A549 (cell line): ENCODE data around the gene NR3C2. TPM values are rescaled to one million over a fixed set of nuclear protein-coding genes. Genes with fewer than 3 reads are reported as not detected.
A peak's percentile ranks its signal among the peaks of the same experiment; 100 is the strongest.

Experiments used
- ATAC-seq, 2 experiments: fragments of 200-7000 bp in 1 of 2; fragments of >200 bp in 1 of 2; cut with Nextera tagmentation in 1 of 2; cut with Tn5 transposase in 1 of 2; 3 replicates each; pipeline versions ENCODE4 v1.8.0 to v1.9.1; 2018 to 2020; ENCODE audit warnings: mild to moderate bottlenecking in 1 of 2, moderate library complexity in 1 of 2
- CTCF ChIA-PET: fragments of 300-600 bp; sonication (Branson Sonifier 250); formaldehyde crosslinking; extraction: SDS; loops from one replicate; lab custom pipeline; 2021; ENCODE audit warnings: antibody characterized with exemption, inconsistent platforms; lab: Yijun Ruan, JAX
- POLR2A ChIA-PET: fragments of 350-600 bp; formaldehyde crosslinking; extraction: SDS; loops from one replicate; lab custom pipeline; 2021; ENCODE audit warnings: antibody characterized with exemption, inconsistent platforms; lab: Yijun Ruan, JAX
- DNase-seq, 2 experiments: peaks; one replicate each; pipeline versions ENCODE4 v3.0.0 to v3.0.0-alpha.2; 2011 to 2016; ENCODE audit warnings: low read depth in 1 of 2, low spot score in 1 of 2
- FAIRE-seq: peaks from 2 replicates; lab custom pipeline; 2011; peaks lifted over from hg19 to GRCh38; lab: Jason Lieb, UNC
- H3K27ac ChIP-seq, 2 experiments: fragments of >200 bp; sonication (Bioruptor Twin); formaldehyde crosslinking; 3 replicates each; pipeline ENCODE4 v1.5.1; 2016 to 2017
- H3K4me1 ChIP-seq: fragments of >200 bp; sonication (Bioruptor Twin); formaldehyde crosslinking; 3 replicates; pipeline ENCODE4 v1.6.1; 2016
- H3K4me2 ChIP-seq: fragments of >200 bp; sonication (Bioruptor Twin); formaldehyde crosslinking; 3 replicates; pipeline ENCODE4 v1.6.1; 2016
- H3K4me3 ChIP-seq: fragments of >200 bp; sonication (Bioruptor Twin); formaldehyde crosslinking; 3 replicates; pipeline ENCODE4 v1.5.1; 2016
- H3K9me3 ChIP-seq: fragments of >200 bp; sonication (Bioruptor Twin); formaldehyde crosslinking; 3 replicates; pipeline ENCODE4 v1.6.1; 2016
- CBX8 ChIP-seq: fragments of 200-600 bp; sonication (generic); IDR thresholded peaks from 2 replicates; pipeline ENCODE4 v1.6.1; 2016
- CTCF ChIP-seq: fragments of >200 bp; sonication (Bioruptor Twin); formaldehyde crosslinking; IDR thresholded peaks from 3 replicates; pipeline ENCODE4 v1.5.1; 2016
- E2F6 ChIP-seq: IDR thresholded peaks from 2 replicates; pipeline ENCODE4 v1.6.1; 2012; ENCODE audit warnings: low read depth, borderline replicate concordance
- EHF ChIP-seq: fragments of 250-450 bp; sonication (Bioruptor Pico); IDR thresholded peaks from 2 replicates; pipeline ENCODE4 v1.5.0; 2020; ENCODE audit warnings: mild to moderate bottlenecking
- FOSL2 ChIP-seq, 2 experiments: fragments of 450-650 bp in 1 of 2; fragments of >200 bp in 1 of 2; sonication (Bioruptor Twin) in 1 of 2; formaldehyde crosslinking; IDR thresholded peaks; 2 replicates each; pipeline versions ENCODE4 v1.5.0 to v1.6.1; 2016 to 2020; ENCODE audit warnings: mild to moderate bottlenecking in 1 of 2, moderate library complexity in 1 of 2
- FOXS1 ChIP-seq: fragments of 250-450 bp; sonication (Bioruptor Pico); IDR thresholded peaks from 2 replicates; pipeline ENCODE4 v1.5.0; 2020; ENCODE audit warnings: mild to moderate bottlenecking, moderate library complexity
- GATA3 ChIP-seq: IDR thresholded peaks from 2 replicates; pipeline ENCODE4 v1.6.1; 2012; ENCODE audit warnings: borderline replicate concordance
- HEYL ChIP-seq: fragments of 250-450 bp; sonication (Bioruptor Pico); IDR thresholded peaks from 2 replicates; pipeline ENCODE4 v1.8.0; 2021; ENCODE audit warnings: mild to moderate bottlenecking, moderate library complexity
- HOXB13 ChIP-seq: fragments of 250-450 bp; sonication (Bioruptor Pico); IDR thresholded peaks from 2 replicates; pipeline ENCODE4 v1.5.0; 2020; ENCODE audit warnings: low read depth, mild to moderate bottlenecking, moderate library complexity
- JUNB ChIP-seq: fragments of >200 bp; sonication (Bioruptor Twin); formaldehyde crosslinking; IDR thresholded peaks from 2 replicates; pipeline ENCODE4 v1.6.1; 2016
- KDM5A ChIP-seq: fragments of 200-600 bp; sonication (generic); IDR thresholded peaks from 2 replicates; pipeline ENCODE4 v1.6.1; 2016; ENCODE audit warnings: antibody characterized with exemption, mild to moderate bottlenecking
- MAFK ChIP-seq: fragments of 450-650 bp; IDR thresholded peaks from 2 replicates; pipeline ENCODE4 v1.6.1; 2014; ENCODE audit not compliant: partially characterized antibody
- MYC ChIP-seq: IDR thresholded peaks from 2 replicates; pipeline ENCODE4 v1.6.1; 2012; ENCODE audit warnings: mild to moderate bottlenecking, inconsistent platforms, low read length, improper control_type of control experiment, borderline replicate concordance
- NFE2L2 ChIP-seq: fragments of 150-350 bp; conservative IDR thresholded peaks from 2 replicates; pipeline ENCODE4 v1.6.1; 2014; ENCODE audit warnings: low read length
- NR3C1 ChIP-seq: fragments of >200 bp; sonication (Bioruptor Twin); formaldehyde crosslinking; IDR thresholded peaks from 3 replicates; pipeline ENCODE4 v1.6.1; 2017
- PBX3 ChIP-seq: IDR thresholded peaks from 2 replicates; pipeline ENCODE4 v1.6.1; 2012
- PHF8 ChIP-seq: fragments of 200-600 bp; sonication (generic); IDR thresholded peaks from 2 replicates; pipeline ENCODE4 v1.6.1; 2016; ENCODE audit warnings: low read depth, mild to moderate bottlenecking, antibody characterized with exemption, moderate library complexity, borderline replicate concordance
- RARB ChIP-seq: fragments of 250-450 bp; sonication (Bioruptor Pico); IDR thresholded peaks from 2 replicates; pipeline ENCODE4 v1.8.0; 2021; ENCODE audit warnings: mild to moderate bottlenecking, moderate library complexity
- RCOR1 ChIP-seq: fragments of 150-350 bp; IDR thresholded peaks from 2 replicates; pipeline ENCODE4 v1.6.1; 2014; ENCODE audit warnings: antibody characterized with exemption, low read length, low read depth
- RFX5 ChIP-seq: fragments of 450-650 bp; IDR thresholded peaks from 2 replicates; pipeline ENCODE4 v1.7.1; 2014; ENCODE audit warnings: antibody characterized with exemption, mild to moderate bottlenecking, moderate library complexity
- RNF2 ChIP-seq: fragments of 200-600 bp; sonication (generic); IDR thresholded peaks from 2 replicates; pipeline ENCODE4 v1.6.1; 2016; ENCODE audit warnings: low read depth, mild to moderate bottlenecking, antibody characterized with exemption, moderate library complexity, borderline replicate concordance
- SREBF2 ChIP-seq: fragments of 450-650 bp; IDR thresholded peaks from 2 replicates; pipeline ENCODE4 v1.6.1; 2014; ENCODE audit warnings: mild to moderate bottlenecking, moderate library complexity
- TFCP2L1 ChIP-seq: fragments of 250-450 bp; sonication (Bioruptor Pico); IDR thresholded peaks from 2 replicates; pipeline ENCODE4 v1.5.0; 2021; ENCODE audit warnings: mild to moderate bottlenecking
- TP53 ChIP-seq: fragments of 250-450 bp; sonication (Bioruptor Pico); IDR thresholded peaks from 2 replicates; pipeline ENCODE4 v1.5.0; 2021; ENCODE audit warnings: mild to moderate bottlenecking, moderate library complexity
- ZFP36 ChIP-seq: fragments of 450-650 bp; IDR thresholded peaks from 2 replicates; pipeline ENCODE4 v1.6.1; 2014; ENCODE audit warnings: borderline replicate concordance; ENCODE audit not compliant: partially characterized antibody
- ZSCAN20 ChIP-seq: fragments of 250-450 bp; sonication (Bioruptor Pico); IDR thresholded peaks from 2 replicates; pipeline ENCODE4 v1.8.0; 2022; ENCODE audit warnings: mild to moderate bottlenecking, moderate library complexity
- WGBS: methylation state at CpG from one replicate; pipeline ENCODE4 v1.1.6; 2017; ENCODE audit errors: missing lambda C conversion rate; 5-methylcytosine and 5-hydroxymethylcytosine counted together
- polyA plus RNA-seq, 4 experiments: library from polyadenylated mRNA; depleted of rRNA in 3 of 4; stranded (reverse); fragments of >200 nt; fragmentation: RNase III in 1 of 4; extraction: RNeasy Plus Mini Kit Qiagen cat#74134 plus additional on column Dnase treatment in 1 of 4; gene quantifications; 2 replicates in 3 of 4; 3 replicates in 1 of 4; pipeline ENCODE4 v1.2.3, GENCODE V29; 2011 to 2017
- TF ChIP-seq, protein P1 (sequence below): fragments of 150-350 bp; IDR thresholded peaks from 2 replicates; pipeline ENCODE4 v1.6.1; 2014; ENCODE audit warnings: low read depth, mild to moderate bottlenecking, low read length
- TF ChIP-seq, protein P2 (sequence below): fragments of 250-450 bp; sonication (Bioruptor Pico); IDR thresholded peaks from 2 replicates; pipeline ENCODE4 v1.5.0; 2020; ENCODE audit warnings: low read depth, mild to moderate bottlenecking, moderate library complexity

The NR3C2 gene
- polyA plus RNA-seq, 2 of the 4 experiments (the other 2 are of a cell fraction), result 0.01 to 0.03 TPM

- CTCF ChIA-PET, result no interaction called here
- ATAC-seq (no peak), FAIRE-seq (no peak)
These were observed 1.5 kb upstream of the NR3C2 start for GRCh38 chr4:148443512-148444295.

GRCh38 chr4:148442832-148443511 is 758 bp upstream of the NR3C2 start:
- H3K4me3 ChIP-seq, result peak overlapping the region; percentile 64
- H3K4me1 ChIP-seq, result peaks cover 10% of the 10 kb centered on the region; the same call in 2 of the 3 replicates
- H3K4me2 ChIP-seq, result peak overlapping the region; percentile 98
- CTCF ChIA-PET, result no interaction called here
- POLR2A ChIA-PET, result no interaction called here
- FAIRE-seq (no peak), DNase-seq (no peak), ATAC-seq (peak; percentile 17 to 44; a peak in 5 of 6 replicates)
- TF ChIP-seq RNF2 (peak; percentile 72; the same call in 1 of the 2 replicates), RFX5 (no peak), GATA3 (no peak), PHF8 (0 out of 2 replicates have a peak, but pooled peaks have one; percentile 1), TP53 (CRISPR knock-in tag) (no peak), HEYL (no peak), KDM5A (no peak), RCOR1 (no peak), CTCF (no peak), PBX3 (no peak), EHF (CRISPR knock-in tag) (no peak), FOSL2 (IDR thresholded peaks at IDR 0.05) (no peak), FOSL2 (CRISPR knock-in tag; IDR thresholded peaks at IDR 0.05) (no peak)
- TF ChIP-seq, protein P1, sequence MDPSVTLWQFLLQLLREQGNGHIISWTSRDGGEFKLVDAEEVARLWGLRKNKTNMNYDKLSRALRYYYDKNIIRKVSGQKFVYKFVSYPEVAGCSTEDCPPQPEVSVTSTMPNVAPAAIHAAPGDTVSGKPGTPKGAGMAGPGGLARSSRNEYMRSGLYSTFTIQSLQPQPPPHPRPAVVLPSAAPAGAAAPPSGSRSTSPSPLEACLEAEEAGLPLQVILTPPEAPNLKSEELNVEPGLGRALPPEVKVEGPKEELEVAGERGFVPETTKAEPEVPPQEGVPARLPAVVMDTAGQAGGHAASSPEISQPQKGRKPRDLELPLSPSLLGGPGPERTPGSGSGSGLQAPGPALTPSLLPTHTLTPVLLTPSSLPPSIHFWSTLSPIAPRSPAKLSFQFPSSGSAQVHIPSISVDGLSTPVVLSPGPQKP, result no peak
- H3K9me3 ChIP-seq, result no peaks in the 10 kb centered on the region
- WGBS, result 0% methylated on average over 11 of the region's 27 CpGs
- peak overlapping the region; percentile 61 to 67; a peak in 5 of 6 replicates for H3K27ac ChIP-seq

More at GRCh38 chr4:148443512-148444295, 1.5 kb upstream of the NR3C2 start:
- H3K4me3 ChIP-seq, result peak overlapping the region; percentile 64
- DNase-seq, result no peak
- WGBS, result 2% methylated on average over 37 of the region's 64 CpGs
- POLR2A ChIA-PET, result no interaction called here
- peaks cover 10% of the 10 kb centered on the region; the same call in 2 of the 3 replicates for H3K4me1 ChIP-seq
- peak overlapping the region; percentile 98 for H3K4me2 ChIP-seq
- TF ChIP-seq RARB (CRISPR knock-in tag), result no peak
- no peak for TF ChIP-seq RFX5
- TF ChIP-seq HOXB13 (CRISPR knock-in tag), result no peak
- TF ChIP-seq TP53 (CRISPR knock-in tag), result no peak
- no peak for TF ChIP-seq JUNB
- TF ChIP-seq, protein P2, sequence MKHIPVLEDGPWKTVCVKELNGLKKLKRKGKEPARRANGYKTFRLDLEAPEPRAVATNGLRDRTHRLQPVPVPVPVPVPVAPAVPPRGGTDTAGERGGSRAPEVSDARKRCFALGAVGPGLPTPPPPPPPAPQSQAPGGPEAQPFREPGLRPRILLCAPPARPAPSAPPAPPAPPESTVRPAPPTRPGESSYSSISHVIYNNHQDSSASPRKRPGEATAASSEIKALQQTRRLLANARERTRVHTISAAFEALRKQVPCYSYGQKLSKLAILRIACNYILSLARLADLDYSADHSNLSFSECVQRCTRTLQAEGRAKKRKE (CRISPR knock-in tag), result no peak
- TF ChIP-seq NR3C1, result no peak
- no peak for TF ChIP-seq MYC
- no peak for TF ChIP-seq RCOR1
- no peak for TF ChIP-seq GATA3
- no peak for TF ChIP-seq SREBF2
- no peak for TF ChIP-seq MAFK
- TF ChIP-seq NFE2L2, result no peak
- TF ChIP-seq TFCP2L1 (CRISPR knock-in tag), result no peak
- no peak; the same call in 1 of the 2 replicates for TF ChIP-seq RNF2
- no peak for TF ChIP-seq FOXS1
- TF ChIP-seq ZSCAN20, result no peak
- TF ChIP-seq CBX8, result no peak
- no peak for TF ChIP-seq ZFP36
- no peak for TF ChIP-seq E2F6
- TF ChIP-seq, all 56 proteins: peak for 0
- Histone ChIP-seq H3K9me3 (no peaks in the 10 kb centered on the region), H3K27ac (no peak overlapping the region)
